Peyer's patch (tissue), 4 donors: ENCODE measurements around the gene TIPIN. TPM values are rescaled to one million over a fixed set of nuclear protein-coding genes. Genes with fewer than 3 reads are reported as not detected.
"Not testable (repeated sequence)": the region's sequence is repeated elsewhere in the genome, so short reads cannot be mapped to it uniquely, and the experiment has no call there.

Source experiments
- DNase-seq, 3 donors: peaks; one replicate each; pipeline ENCODE4 v3.0.0-alpha.2; 2017 to 2019
- H3K27ac ChIP-seq, 4 donors: fragments of 200-600 bp; sonication (generic); one replicate each; pipeline ENCODE4 v1.5.1; 2016 to 2019
- H3K27me3 ChIP-seq, 2 donors: fragments of 200-600 bp; sonication (generic); one replicate each; pipeline ENCODE4 v1.5.1; 2019
- H3K36me3 ChIP-seq, 3 donors: fragments of 200-600 bp; sonication (generic); one replicate each; pipeline ENCODE4 v1.5.1; 2016 to 2019
- H3K4me1 ChIP-seq, 4 donors: fragments of 200-600 bp; sonication (generic); one replicate each; pipeline ENCODE4 v1.5.1; 2016 to 2019
- H3K4me3 ChIP-seq, 4 donors: fragments of 200-600 bp; sonication (generic); 1 replicate in 3 of 4; 2 replicates in 1 of 4; pipeline ENCODE4 v1.5.1; 2016 to 2019; ENCODE audit warnings: mild to moderate bottlenecking in 1 of 4
- H3K9me3 ChIP-seq, 4 donors: fragments of 200-600 bp; sonication (generic); one replicate each; pipeline ENCODE4 v1.5.1; 2016 to 2019; ENCODE audit warnings: mild to moderate bottlenecking in 1 of 4
- POLR2A ChIP-seq, 2 donors: fragments of 450-650 bp; IDR thresholded peaks; one replicate each; pipeline ENCODE4 v1.5.1; 2017; ENCODE audit warnings: antibody characterized with exemption in 2 of 2, mild to moderate bottlenecking in 2 of 2, moderate library complexity in 2 of 2
- total RNA-seq, 4 donors: library from RNA; depleted of rRNA; stranded (reverse); fragments of >200 nt; gene quantifications; one replicate each; pipeline ENCODE4 v1.1.0, GENCODE V29; 2016
- TF ChIP-seq, protein P1 (sequence below), 6 experiments: fragments of 450-650 bp in 4 of 6; fragments of 200-600 bp in 2 of 6; sonication (generic) in 1 of 6; IDR thresholded peaks; one replicate each; pipeline ENCODE4 v1.5.1; 2017 to 2019; ENCODE audit warnings: antibody characterized with exemption in 6 of 6, mild to moderate bottlenecking in 3 of 6, moderate library complexity in 1 of 6

Gene TIPIN
- total RNA-seq, 4 donors from 2014 or later = 2.6 to 10.6 (median 6.8) TPM

DNA sequence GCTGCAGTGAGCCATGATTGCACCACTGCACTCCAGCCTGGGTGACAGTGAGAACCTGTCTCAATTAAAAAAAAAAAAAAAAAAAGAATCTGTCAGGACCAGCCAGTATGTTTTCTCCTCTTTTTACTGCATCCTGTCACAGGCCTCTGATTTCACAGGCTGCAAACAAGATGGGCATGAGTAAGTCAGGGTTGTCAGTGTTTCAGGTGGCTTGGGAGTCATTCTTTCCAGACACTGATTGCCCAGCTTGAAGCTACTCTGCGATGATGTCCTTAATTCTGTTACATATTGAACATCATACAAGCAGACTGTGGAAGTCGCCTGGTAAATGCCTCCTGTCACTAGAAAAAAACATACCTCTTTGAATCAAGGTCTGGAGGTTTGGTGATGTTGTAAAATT is 44.3 kb downstream of the TIPIN start:
- no peak for DNase-seq
- Histone ChIP-seq H3K36me3 (peaks cover 0 to 73% (median 0%) of the 10 kb centered on the region in 3 donors), H3K9me3 (no peaks in the 10 kb centered on the region), H3K27ac (no peak overlapping the region), H3K4me1 (no peaks in the 10 kb centered on the region), H3K27me3 (no peaks in the 10 kb centered on the region), H3K4me3 (no peak overlapping the region)
- TF ChIP-seq POLR2A (IDR thresholded peaks at IDR 0.05) = no peak
- TF ChIP-seq, protein P1, sequence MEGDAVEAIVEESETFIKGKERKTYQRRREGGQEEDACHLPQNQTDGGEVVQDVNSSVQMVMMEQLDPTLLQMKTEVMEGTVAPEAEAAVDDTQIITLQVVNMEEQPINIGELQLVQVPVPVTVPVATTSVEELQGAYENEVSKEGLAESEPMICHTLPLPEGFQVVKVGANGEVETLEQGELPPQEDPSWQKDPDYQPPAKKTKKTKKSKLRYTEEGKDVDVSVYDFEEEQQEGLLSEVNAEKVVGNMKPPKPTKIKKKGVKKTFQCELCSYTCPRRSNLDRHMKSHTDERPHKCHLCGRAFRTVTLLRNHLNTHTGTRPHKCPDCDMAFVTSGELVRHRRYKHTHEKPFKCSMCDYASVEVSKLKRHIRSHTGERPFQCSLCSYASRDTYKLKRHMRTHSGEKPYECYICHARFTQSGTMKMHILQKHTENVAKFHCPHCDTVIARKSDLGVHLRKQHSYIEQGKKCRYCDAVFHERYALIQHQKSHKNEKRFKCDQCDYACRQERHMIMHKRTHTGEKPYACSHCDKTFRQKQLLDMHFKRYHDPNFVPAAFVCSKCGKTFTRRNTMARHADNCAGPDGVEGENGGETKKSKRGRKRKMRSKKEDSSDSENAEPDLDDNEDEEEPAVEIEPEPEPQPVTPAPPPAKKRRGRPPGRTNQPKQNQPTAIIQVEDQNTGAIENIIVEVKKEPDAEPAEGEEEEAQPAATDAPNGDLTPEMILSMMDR (IDR thresholded peaks at IDR 0.05) = no peak

DNA sequence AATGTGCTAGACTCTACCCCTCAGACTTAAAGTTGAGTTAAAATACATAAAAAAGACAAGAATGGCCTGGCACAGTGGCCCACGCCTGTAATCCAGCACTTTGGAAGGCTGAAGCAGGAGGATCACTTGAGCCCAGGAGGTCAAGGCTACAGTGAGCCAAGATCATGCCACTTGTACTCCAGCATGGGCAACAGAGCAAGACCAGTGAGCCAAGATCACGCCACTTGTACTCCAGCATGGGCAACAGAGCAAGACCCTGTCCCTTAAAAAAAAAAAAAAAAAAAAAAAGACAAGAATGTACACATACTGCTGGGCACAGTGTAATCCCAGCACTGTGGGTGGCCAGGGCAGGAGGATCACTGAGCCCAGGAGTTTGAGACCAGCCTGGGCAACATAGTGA is 45.7 kb downstream of the TIPIN start:
- Histone ChIP-seq H3K27ac (no peak overlapping the region), H3K27me3 (no peaks in the 10 kb centered on the region), H3K4me1 (no peaks in the 10 kb centered on the region), H3K36me3 (peaks cover 0 to 70% (median 0%) of the 10 kb centered on the region in 3 donors), H3K4me3 (no peak overlapping the region), H3K9me3 (no peaks in the 10 kb centered on the region)
- TF ChIP-seq POLR2A (IDR thresholded peaks at IDR 0.05) = no peak
- TF ChIP-seq, protein P1 (IDR thresholded peaks at IDR 0.05) = no peak
- no peak for DNase-seq

GRCh38 chr15:66309828-66310227 is 46.7 kb downstream of the TIPIN start:
- Histone ChIP-seq H3K27me3 (no peaks in the 10 kb centered on the region), H3K4me1 (no peaks in the 10 kb centered on the region), H3K9me3 (no peaks in the 10 kb centered on the region), H3K4me3 (no peak overlapping the region), H3K36me3 (peaks cover 0 to 62% (median 0%) of the 10 kb centered on the region in 3 donors), H3K27ac (no peak overlapping the region)
- TF ChIP-seq POLR2A (IDR thresholded peaks at IDR 0.05) = no peak
- TF ChIP-seq, protein P1 (IDR thresholded peaks at IDR 0.05) = no peak
- no peak for DNase-seq

GRCh38 chr15:66308531-66308930 is 48.0 kb downstream of the TIPIN start:
- no peak for TF ChIP-seq POLR2A (IDR thresholded peaks at IDR 0.05)
- TF ChIP-seq, protein P1 (IDR thresholded peaks at IDR 0.05) = no peak
- H3K27me3 ChIP-seq = no peaks in the 10 kb centered on the region
- H3K36me3 ChIP-seq = peaks cover 0 to 51% (median 0%) of the 10 kb centered on the region in 3 donors
- H3K9me3 ChIP-seq = no peaks in the 10 kb centered on the region
- no peak overlapping the region for H3K27ac ChIP-seq
- H3K4me1 ChIP-seq = no peaks in the 10 kb centered on the region
- no peak overlapping the region for H3K4me3 ChIP-seq
- DNase-seq = no peak

DNA sequence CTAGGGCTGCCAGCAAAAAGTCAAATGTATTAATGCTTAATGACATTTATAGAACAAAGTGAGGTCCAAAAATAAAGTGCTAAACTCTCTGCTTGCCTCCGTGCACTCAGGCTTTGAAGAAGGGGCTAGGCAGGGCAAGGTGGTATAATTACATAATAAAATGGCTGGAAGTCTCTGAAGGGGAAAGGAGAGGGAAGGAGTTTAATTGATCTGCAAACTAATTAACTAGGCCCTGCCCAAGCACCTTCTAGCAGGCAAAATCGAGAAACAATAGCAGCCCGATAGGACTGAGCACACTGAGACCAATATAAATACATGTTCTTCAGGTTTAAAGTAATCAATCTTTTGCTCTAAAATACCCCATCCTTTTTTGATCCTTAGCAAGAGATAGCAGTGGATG is 50.1 kb downstream of the TIPIN start:
- Histone ChIP-seq H3K4me1 (no peaks in the 10 kb centered on the region), H3K27ac (no peak overlapping the region), H3K4me3 (no peak overlapping the region), H3K9me3 (no peaks in the 10 kb centered on the region), H3K36me3 (peaks cover 0 to 32% (median 0%) of the 10 kb centered on the region in 3 donors), H3K27me3 (no peaks in the 10 kb centered on the region)
- TF ChIP-seq, protein P1 (IDR thresholded peaks at IDR 0.05) = no peak
- no peak for TF ChIP-seq POLR2A (IDR thresholded peaks at IDR 0.05)
- no peak for DNase-seq

- H3K27me3 ChIP-seq, H3K9me3 ChIP-seq, H3K4me1 ChIP-seq, H3K27ac ChIP-seq, H3K4me3 ChIP-seq: not testable (repeated sequence)
- peaks cover 0 to 18% (median 0%) of the 10 kb centered on the region in 3 donors for H3K36me3 ChIP-seq
- DNase-seq = peak in 1 of 3 donors; percentile 61
Measured at GRCh38 chr15:66304425-66304824, 52.1 kb downstream of the TIPIN start.
